ENCODE data around the gene STOX2. TPM values are rescaled to one million over a fixed set of nuclear protein-coding genes. Genes with fewer than 3 reads are reported as not detected.

Gene STOX2
- total and polyA plus RNA-seq, 10 donors: 0.53 to 42.8 (median 28.6) TPM

DNA sequence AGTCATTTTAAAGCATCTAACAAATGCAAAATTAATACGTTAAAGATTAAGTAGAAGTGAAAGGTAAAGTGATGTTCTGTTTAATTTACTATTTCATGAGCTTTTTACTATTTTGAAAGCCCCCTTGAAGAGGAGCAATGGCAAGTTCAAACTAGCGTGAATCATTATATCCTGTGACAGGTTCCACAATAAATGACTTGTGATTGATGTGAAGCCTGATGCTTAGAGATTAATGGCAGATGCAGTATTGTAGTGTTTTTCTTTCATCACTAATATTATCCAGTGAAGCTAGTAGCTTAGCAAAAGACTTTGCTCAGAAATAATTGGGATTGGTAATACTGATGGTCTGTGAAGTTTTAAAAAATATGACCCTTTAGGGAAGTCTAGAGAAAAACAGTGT lies 57.3 kb downstream of the STOX2 start:
- Histone ChIP-seq H3K9me3 (no peaks in the 10 kb centered on the region), H3K36me3 (no peaks in the 10 kb centered on the region), H3K27ac (no peak overlapping the region), H3K4me3 (no peak overlapping the region), H3K4me1 (peaks cover 0 to 8% (median 2%) of the 10 kb centered on the region in 6 donors), H3K27me3 (replicated peaks in 1 of 7) (no peaks in the 10 kb centered on the region)
- intact Hi-C loops (cut with DNase I; ENCODE audit: low total_unique reads): no loop called here
- DNase-seq: no peak
- WGBS, 5 donors: 78 to 93% (median 86%) methylated on average over 2 of the region's 2 CpGs
- TF ChIP-seq, protein P1, sequence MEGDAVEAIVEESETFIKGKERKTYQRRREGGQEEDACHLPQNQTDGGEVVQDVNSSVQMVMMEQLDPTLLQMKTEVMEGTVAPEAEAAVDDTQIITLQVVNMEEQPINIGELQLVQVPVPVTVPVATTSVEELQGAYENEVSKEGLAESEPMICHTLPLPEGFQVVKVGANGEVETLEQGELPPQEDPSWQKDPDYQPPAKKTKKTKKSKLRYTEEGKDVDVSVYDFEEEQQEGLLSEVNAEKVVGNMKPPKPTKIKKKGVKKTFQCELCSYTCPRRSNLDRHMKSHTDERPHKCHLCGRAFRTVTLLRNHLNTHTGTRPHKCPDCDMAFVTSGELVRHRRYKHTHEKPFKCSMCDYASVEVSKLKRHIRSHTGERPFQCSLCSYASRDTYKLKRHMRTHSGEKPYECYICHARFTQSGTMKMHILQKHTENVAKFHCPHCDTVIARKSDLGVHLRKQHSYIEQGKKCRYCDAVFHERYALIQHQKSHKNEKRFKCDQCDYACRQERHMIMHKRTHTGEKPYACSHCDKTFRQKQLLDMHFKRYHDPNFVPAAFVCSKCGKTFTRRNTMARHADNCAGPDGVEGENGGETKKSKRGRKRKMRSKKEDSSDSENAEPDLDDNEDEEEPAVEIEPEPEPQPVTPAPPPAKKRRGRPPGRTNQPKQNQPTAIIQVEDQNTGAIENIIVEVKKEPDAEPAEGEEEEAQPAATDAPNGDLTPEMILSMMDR (IDR thresholded peaks at IDR 0.05 in 8 of 11, conservative IDR thresholded peaks at IDR 0.05 in 3 of 11): no peak
- TF ChIP-seq POLR2A (IDR thresholded peaks at IDR 0.05) (no peak), POLR2AphosphoS5 (IDR thresholded peaks at IDR 0.05) (no peak)

DNA sequence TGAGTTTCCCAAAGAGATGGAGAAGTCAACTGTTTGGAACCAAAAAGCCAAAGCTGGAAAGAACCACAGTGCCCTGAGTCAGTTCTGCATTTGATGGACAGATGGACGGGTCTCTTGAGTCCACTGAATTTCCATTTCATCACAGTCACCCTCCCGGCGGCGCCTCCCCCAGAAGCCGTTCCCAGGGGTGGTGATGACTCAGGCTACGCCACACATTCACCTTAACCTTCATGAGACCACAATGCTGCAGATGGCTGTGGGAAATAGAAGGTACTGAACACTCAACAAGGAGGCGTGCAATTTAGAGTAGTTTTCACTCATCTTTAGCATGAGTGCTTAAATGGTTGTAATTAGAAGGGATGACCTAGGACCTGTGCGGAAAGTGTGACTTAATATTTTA lies 61.3 kb downstream of the STOX2 start:
- intact Hi-C loops (cut with DNase I; ENCODE audit: low total_unique reads): no loop called here
- 79 to 90% (median 86%) methylated on average over 8 of the region's 8 CpGs for WGBS, 5 donors
- Histone ChIP-seq H3K27ac (no peak overlapping the region), H3K27me3 (replicated peaks in 1 of 7) (no peaks in the 10 kb centered on the region), H3K4me1 (peaks cover 0 to 10% (median 2%) of the 10 kb centered on the region in 6 donors), H3K4me3 (no peak overlapping the region), H3K9me3 (no peaks in the 10 kb centered on the region), H3K36me3 (no peaks in the 10 kb centered on the region)
- TF ChIP-seq POLR2A (IDR thresholded peaks at IDR 0.05): no peak
- no peak for DNase-seq

DNA sequence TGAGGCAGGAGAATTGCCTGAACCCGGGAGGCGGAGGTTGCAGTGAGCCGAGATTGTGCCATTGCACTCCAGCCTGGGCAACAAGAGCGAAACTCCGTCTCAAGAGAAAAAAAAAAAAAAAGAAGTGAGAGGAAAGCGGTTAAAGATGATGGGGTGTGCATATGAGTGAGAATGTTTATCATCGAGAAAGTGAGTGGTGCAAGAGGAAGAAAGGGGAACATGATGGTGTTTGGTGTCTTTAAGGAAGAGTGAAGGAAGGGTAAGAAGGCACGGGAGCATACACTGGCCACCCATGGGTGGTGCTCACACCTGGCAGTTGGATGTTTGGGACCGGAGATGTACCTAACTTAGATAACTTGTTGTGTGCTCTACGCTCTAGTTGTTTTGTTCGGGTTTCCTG lies 62.2 kb downstream of the STOX2 start:
- no peak overlapping the region for H3K4me3 ChIP-seq
- H3K4me1 ChIP-seq: peaks cover 0 to 18% (median 5%) of the 10 kb centered on the region in 6 donors
- H3K9me3 ChIP-seq: no peaks in the 10 kb centered on the region
- intact Hi-C loops (cut with DNase I; ENCODE audit: low total_unique reads): no loop called here
- H3K27me3 ChIP-seq (replicated peaks in 1 of 7): no peaks in the 10 kb centered on the region
- 69 to 87% (median 82%) methylated on average over 11 of the region's 11 CpGs for WGBS, 5 donors
- no peak for DNase-seq
- no peaks in the 10 kb centered on the region for H3K36me3 ChIP-seq
- no peak overlapping the region for H3K27ac ChIP-seq
- TF ChIP-seq, protein P1 (IDR thresholded peaks at IDR 0.05 in 8 of 11, conservative IDR thresholded peaks at IDR 0.05 in 3 of 11): no peak
- no peak for TF ChIP-seq POLR2A (IDR thresholded peaks at IDR 0.05)

DNA sequence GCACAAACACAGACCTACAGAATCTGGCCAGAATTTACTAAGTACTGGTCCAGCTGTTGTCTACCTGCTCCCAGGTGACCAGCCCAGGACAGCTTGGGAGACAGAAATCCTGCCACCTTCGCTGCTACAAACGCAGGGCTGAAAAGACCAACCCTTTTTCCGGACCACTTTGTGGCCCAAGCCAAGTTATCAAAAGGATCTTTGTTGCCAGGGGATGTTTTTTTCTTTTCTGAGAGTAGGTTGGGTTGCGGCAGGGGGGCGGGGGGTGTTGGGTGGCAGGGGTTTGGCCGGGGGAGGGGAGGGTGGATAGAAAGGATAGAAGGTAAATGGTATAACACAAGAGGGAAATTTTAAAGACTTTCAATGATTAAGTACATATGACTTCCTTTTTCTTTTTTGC lies 63.4 kb downstream of the STOX2 start:
- DNase-seq: no peak
- intact Hi-C loops (cut with DNase I; ENCODE audit: low total_unique reads): no loop called here
- 23 to 47% (median 32%) methylated on average over 5 to 6 of the region's 6 CpGs for WGBS, 5 donors
- H3K9me3 ChIP-seq: peaks cover 0 to 6% (median 2%) of the 10 kb centered on the region in 8 donors
- H3K4me1 ChIP-seq: peaks cover 0 to 21% (median 5%) of the 10 kb centered on the region in 6 donors
- TF ChIP-seq POLR2A (IDR thresholded peaks at IDR 0.05): no peak
- no peak for TF ChIP-seq POLR2AphosphoS5 (IDR thresholded peaks at IDR 0.05)
- TF ChIP-seq, protein P1 (IDR thresholded peaks at IDR 0.05 in 8 of 11, conservative IDR thresholded peaks at IDR 0.05 in 3 of 11): no peak
- H3K27me3 ChIP-seq (replicated peaks in 1 of 7): no peaks in the 10 kb centered on the region
- H3K4me3 ChIP-seq: no peak overlapping the region
- H3K36me3 ChIP-seq: no peaks in the 10 kb centered on the region
- H3K27ac ChIP-seq: no peak overlapping the region

DNA sequence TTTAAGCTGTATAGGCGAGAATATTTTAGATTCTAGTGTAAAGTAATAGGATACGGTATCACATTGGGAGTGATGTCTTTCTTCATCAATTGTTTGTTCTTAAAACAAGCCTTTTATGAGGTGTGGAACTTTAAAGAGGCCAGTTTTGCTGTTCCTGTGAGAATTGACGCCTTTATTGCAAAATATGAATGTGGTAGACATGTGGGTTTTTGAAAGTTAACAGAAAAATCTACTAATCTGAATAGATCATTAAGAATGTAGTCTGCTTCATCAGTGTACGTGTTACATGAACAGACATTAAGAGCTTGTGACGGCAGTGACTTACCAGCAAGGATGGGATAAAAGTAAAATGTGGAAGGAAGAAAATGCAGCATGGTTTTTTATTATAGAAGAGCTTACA lies 63.8 kb downstream of the STOX2 start:
- 43 to 55% (median 52%) methylated on average over 5 of the region's 5 CpGs for WGBS, 5 donors
- Histone ChIP-seq H3K4me3 (no peak overlapping the region), H3K27ac (no peak overlapping the region), H3K9me3 (peaks cover 0 to 10% (median 6%) of the 10 kb centered on the region in 8 donors), H3K4me1 (peaks cover 0 to 21% (median 5%) of the 10 kb centered on the region in 6 donors), H3K27me3 (replicated peaks in 1 of 7) (no peaks in the 10 kb centered on the region), H3K36me3 (no peaks in the 10 kb centered on the region)
- intact Hi-C loops (cut with DNase I; ENCODE audit: low total_unique reads): no loop called here
- DNase-seq: no peak
- no peak for TF ChIP-seq POLR2AphosphoS5 (IDR thresholded peaks at IDR 0.05)
- TF ChIP-seq, protein P1 (IDR thresholded peaks at IDR 0.05 in 8 of 11, conservative IDR thresholded peaks at IDR 0.05 in 3 of 11): no peak
- TF ChIP-seq POLR2A (IDR thresholded peaks at IDR 0.05): no peak
